Measurements from ENCODE around the gene SRCAP.

SRCAP gene

GRCh38 chr16:30736995-30737793, 38.2 kb downstream of the SRCAP start:
- no peak overlapping the region for H3K4me3 ChIP-seq (ENCODE audit: low read depth, low read length)
- no peaks in the 10 kb centered on the region for H3K27me3 ChIP-seq (ENCODE audit: insufficient read depth, low read depth, severe bottlenecking)
- H3K36me3 ChIP-seq, result peaks cover 86% of the 10 kb centered on the region
- no peaks in the 10 kb centered on the region for H3K9me3 ChIP-seq (ENCODE audit: severe bottlenecking)
- no peak for DNase-seq
- no peak for TF ChIP-seq CTCF (IDR thresholded peaks at IDR 0.05; ENCODE audit: low read depth, low read length)
- H3K27ac ChIP-seq, result no peak overlapping the region

- Histone ChIP-seq H3K9me3 (ENCODE audit: severe bottlenecking) (no peaks in the 10 kb centered on the region), H3K36me3 (peaks cover 85% of the 10 kb centered on the region), H3K27ac (no peak overlapping the region), H3K27me3 (ENCODE audit: insufficient read depth, low read depth, severe bottlenecking) (no peaks in the 10 kb centered on the region), H3K4me3 (ENCODE audit: low read depth, low read length) (no peak overlapping the region)
- TF ChIP-seq CTCF (IDR thresholded peaks at IDR 0.05; ENCODE audit: low read depth, low read length), result no peak
- DNase-seq, result no peak
These were observed 39.0 kb downstream of the SRCAP start for GRCh38 chr16:30737794-30738648.

DNA sequence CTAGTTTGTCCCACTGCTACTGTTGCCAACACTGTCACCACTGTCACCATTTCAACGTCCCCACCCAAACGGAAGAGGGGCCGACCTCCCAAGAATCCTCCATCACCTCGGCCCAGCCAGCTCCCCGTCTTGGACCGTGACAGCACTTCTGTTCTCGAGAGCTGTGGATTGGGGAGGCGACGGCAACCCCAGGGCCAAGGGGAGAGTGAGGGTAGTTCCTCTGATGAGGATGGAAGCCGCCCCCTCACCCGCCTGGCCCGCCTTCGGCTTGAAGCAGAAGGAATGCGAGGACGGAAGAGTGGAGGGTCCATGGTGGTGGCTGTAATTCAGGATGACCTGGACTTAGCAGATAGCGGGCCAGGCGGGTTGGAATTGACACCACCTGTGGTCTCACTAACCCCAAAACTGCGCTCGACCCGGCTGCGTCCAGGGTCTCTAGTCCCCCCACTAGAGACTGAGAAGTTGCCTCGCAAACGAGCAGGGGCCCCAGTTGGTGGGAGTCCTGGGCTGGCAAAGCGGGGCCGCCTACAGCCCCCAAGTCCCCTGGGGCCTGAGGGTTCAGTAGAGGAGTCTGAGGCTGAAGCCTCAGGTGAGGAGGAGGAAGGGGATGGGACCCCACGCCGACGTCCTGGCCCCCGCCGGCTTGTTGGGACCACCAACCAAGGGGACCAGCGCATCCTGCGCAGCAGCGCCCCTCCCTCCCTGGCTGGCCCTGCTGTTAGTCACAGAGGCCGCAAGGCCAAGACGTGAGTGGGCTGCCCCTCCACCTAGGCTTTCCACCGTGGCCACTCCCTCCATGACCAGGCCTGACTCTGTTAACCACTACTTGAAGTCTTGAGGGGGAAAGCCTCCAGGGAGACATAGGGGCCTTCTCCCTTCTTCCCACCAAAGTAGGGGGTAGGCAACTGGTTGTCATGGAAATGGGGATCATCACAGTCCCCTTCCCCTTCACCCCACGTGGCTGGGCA, 40.3 kb downstream of the SRCAP start:
- no peak overlapping the region for H3K27ac ChIP-seq
- no peaks in the 10 kb centered on the region for H3K27me3 ChIP-seq (ENCODE audit: insufficient read depth, low read depth, severe bottlenecking)
- no peak overlapping the region for H3K4me3 ChIP-seq (ENCODE audit: low read depth, low read length)
- no peaks in the 10 kb centered on the region for H3K9me3 ChIP-seq (ENCODE audit: severe bottlenecking)
- DNase-seq, result no peak
- H3K36me3 ChIP-seq, result peaks cover 78% of the 10 kb centered on the region
- TF ChIP-seq CTCF (IDR thresholded peaks at IDR 0.05; ENCODE audit: low read depth, low read length), result no peak

DNA sequence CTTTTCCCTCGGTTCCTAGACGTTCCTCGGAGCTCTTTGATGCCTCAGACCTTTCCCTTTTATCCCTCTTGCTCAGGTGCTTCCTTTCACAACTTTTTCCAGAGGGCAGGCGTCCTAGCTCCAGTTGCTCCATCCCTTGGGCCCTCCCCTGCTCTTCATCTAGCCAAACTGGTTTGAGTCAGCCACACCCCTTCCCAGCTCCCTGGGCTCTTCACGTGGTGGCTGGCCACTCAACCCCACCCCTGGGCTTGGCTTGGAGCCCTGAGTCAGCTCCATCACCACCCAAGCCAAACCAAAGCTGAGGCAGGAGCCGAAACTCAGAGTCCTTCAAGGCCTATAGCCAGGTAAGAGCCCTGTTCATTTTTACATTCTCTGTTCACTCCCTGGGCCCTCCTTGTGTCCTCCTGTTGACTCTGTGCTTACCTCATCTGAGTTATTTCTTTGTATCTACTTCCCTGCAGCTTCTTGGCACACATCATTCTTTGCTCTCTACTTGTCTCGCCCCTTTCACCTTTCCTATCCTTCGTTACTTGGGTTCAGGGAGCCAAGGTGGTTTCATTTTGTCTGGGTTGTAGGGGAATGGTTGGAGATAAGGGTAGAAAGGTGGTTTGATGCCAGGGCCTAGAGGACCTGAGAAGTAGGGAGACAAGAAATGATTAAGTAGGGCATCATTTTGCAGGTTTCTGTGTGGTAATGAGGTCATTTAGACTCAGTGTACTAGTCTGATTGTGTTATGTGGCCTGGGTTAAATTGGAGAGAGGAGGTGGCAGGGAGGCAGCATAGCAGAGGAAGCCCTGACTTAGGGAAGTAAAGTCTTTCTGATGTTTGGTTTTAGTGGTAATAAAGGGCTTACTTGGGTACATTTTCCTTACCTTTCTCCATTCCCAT, 41.6 kb downstream of the SRCAP start:
- H3K27me3 ChIP-seq (ENCODE audit: insufficient read depth, low read depth, severe bottlenecking), result no peaks in the 10 kb centered on the region
- H3K36me3 ChIP-seq, result peaks cover 84% of the 10 kb centered on the region
- TF ChIP-seq CTCF (IDR thresholded peaks at IDR 0.05; ENCODE audit: low read depth, low read length), result no peak
- H3K4me3 ChIP-seq (ENCODE audit: low read depth, low read length), result no peak overlapping the region
- H3K9me3 ChIP-seq (ENCODE audit: severe bottlenecking), result no peaks in the 10 kb centered on the region
- no peak overlapping the region for H3K27ac ChIP-seq
- no peak for DNase-seq

DNA sequence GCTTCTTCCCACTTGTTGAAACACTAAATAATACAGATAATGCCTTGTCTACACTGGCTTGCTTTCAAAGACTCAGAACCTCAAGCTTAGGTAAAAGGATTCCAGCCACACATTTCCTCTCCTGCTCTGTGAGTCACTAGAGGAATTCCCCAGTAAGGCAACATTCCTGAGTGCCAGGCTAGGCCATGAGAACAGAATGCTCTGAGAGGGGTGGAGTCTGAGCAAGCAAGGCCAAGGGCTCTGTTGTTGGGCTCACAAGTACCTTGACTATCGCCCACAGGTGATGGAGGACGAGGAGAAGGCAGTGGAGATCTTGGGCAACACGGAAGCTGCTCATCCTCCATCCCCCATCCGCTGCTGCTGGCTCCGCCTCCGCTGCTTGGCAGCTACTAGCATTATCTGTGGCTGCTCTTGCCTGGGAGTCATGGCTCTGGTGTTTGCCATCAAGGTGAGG, 42.5 kb downstream of the SRCAP start:
- TF ChIP-seq CTCF (IDR thresholded peaks at IDR 0.05; ENCODE audit: low read depth, low read length), result no peak
- Histone ChIP-seq H3K27ac (no peak overlapping the region), H3K27me3 (ENCODE audit: insufficient read depth, low read depth, severe bottlenecking) (no peaks in the 10 kb centered on the region), H3K36me3 (peaks cover 77% of the 10 kb centered on the region), H3K4me3 (ENCODE audit: low read depth, low read length) (no peak overlapping the region), H3K9me3 (ENCODE audit: severe bottlenecking) (no peaks in the 10 kb centered on the region)
- no peak for DNase-seq
